ENCODE results near the gene SCCPDH.

DNA sequence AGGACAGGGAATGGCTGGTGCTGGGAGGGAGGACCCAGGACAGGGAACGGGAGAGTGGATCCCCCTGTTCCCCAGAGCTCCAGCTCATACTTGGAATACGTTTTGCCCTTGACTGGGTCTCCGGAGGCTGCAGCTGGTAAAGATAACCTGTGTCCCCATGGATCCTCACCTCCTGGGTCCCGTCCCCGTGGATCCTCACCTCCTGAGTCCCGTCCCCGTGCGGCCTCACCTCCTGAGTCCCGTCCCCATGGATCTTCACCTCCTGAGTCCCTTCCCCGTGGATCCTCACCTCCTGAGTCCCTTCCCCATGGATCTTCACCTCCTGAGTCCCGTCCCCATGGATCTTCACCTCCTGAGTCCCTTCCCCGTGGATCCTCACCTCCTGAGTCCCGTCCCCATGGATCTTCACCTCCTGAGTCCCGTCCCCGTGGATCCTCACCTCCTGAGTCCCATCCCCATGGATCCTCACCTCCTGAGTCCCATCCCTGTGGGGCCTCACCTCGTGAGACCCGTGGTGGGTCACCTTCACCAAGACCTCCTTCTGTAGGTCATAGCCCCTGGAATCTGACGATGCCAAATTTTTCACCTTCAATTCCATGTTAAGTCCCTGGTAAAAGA, 61.4 kb downstream of the SCCPDH start:
- TF ChIP-seq, protein P1, sequence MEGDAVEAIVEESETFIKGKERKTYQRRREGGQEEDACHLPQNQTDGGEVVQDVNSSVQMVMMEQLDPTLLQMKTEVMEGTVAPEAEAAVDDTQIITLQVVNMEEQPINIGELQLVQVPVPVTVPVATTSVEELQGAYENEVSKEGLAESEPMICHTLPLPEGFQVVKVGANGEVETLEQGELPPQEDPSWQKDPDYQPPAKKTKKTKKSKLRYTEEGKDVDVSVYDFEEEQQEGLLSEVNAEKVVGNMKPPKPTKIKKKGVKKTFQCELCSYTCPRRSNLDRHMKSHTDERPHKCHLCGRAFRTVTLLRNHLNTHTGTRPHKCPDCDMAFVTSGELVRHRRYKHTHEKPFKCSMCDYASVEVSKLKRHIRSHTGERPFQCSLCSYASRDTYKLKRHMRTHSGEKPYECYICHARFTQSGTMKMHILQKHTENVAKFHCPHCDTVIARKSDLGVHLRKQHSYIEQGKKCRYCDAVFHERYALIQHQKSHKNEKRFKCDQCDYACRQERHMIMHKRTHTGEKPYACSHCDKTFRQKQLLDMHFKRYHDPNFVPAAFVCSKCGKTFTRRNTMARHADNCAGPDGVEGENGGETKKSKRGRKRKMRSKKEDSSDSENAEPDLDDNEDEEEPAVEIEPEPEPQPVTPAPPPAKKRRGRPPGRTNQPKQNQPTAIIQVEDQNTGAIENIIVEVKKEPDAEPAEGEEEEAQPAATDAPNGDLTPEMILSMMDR (IDR thresholded peaks at IDR 0.05), result no peak
- TF ChIP-seq POLR2A (IDR thresholded peaks at IDR 0.05), result no peak
- TF ChIP-seq POLR2AphosphoS5 (IDR thresholded peaks at IDR 0.05), result no peak
